ENCODE measurements around the gene PAX3.

Gene PAX3

DNA sequence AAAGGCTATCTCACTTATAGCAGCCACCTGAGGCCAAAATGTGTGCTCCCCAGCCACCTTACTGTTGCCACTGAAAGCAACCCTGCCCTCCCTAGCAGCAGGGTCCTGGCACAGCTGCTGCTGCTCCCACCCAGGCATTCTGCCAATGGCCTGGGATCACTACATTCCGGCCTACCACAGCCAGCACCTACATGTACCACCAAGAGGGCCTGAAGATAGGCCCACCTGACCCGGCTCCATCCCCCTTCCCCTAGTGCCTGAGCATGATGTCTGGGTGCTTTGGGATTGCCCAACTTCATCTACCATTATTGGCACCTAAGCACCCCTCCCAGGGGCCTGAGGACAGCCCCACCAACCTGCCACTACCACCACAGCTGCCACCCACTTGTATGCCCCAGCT is 34.6 kb upstream of the PAX3 start:
- TF ChIP-seq, protein P1, sequence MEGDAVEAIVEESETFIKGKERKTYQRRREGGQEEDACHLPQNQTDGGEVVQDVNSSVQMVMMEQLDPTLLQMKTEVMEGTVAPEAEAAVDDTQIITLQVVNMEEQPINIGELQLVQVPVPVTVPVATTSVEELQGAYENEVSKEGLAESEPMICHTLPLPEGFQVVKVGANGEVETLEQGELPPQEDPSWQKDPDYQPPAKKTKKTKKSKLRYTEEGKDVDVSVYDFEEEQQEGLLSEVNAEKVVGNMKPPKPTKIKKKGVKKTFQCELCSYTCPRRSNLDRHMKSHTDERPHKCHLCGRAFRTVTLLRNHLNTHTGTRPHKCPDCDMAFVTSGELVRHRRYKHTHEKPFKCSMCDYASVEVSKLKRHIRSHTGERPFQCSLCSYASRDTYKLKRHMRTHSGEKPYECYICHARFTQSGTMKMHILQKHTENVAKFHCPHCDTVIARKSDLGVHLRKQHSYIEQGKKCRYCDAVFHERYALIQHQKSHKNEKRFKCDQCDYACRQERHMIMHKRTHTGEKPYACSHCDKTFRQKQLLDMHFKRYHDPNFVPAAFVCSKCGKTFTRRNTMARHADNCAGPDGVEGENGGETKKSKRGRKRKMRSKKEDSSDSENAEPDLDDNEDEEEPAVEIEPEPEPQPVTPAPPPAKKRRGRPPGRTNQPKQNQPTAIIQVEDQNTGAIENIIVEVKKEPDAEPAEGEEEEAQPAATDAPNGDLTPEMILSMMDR (IDR thresholded peaks at IDR 0.05; ENCODE audit: low read depth, low read length), result no peak
- H3K4me3 ChIP-seq (ENCODE audit: low read depth, low read length), result no peak overlapping the region
- in situ Hi-C loops (cut with HindIII; ENCODE audit: low sequenced_read_pairs), result no loop called here
- DNase-seq (ENCODE audit: low read depth, low spot score), result no peak

DNA sequence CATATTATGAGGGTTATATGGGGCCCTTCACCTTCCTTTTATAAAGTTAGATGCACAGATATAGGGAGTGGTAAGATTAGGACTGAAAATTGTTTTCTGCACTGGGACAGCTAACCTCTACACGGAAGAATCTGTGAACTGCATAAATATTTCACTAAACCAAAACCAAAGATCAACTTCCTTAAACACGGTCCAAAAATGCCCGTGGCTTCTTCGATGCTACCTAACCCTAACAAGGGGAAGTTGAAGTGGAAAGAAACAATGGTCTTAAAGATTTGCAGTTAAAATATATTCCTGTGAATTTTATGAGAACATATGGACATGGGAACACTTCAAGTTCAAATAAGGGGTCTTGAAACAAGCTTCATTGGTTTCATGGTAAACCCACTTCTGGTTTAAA is 33.3 kb upstream of the PAX3 start:
- in situ Hi-C loops (cut with HindIII; ENCODE audit: low sequenced_read_pairs), result no loop called here
- no peak for DNase-seq (ENCODE audit: low read depth, low spot score)
- TF ChIP-seq, protein P1 (IDR thresholded peaks at IDR 0.05; ENCODE audit: low read depth, low read length), result no peak
- no peak overlapping the region for H3K4me3 ChIP-seq (ENCODE audit: low read depth, low read length)

DNA sequence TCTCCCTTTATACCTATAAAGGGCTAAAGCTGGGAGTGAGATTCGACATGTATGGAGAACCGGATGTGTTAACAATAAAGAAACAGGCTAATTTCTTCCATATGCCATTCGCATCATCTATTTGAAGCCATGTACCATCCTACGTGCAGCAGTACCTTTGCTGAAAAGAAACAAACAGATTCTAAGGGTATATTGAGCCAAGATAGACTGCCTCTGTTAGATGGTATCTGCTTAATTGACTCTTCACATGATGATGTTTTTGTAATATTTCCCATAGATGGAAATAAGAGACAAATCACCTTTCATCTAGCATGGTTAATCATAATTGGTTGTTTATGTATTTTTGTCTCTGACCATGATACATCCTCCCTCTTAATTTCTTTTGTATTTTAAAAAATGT is 32.1 kb upstream of the PAX3 start:
- DNase-seq (ENCODE audit: low read depth, low spot score), result no peak
- H3K4me3 ChIP-seq (ENCODE audit: low read depth, low read length), result no peak overlapping the region
- TF ChIP-seq, protein P1 (IDR thresholded peaks at IDR 0.05; ENCODE audit: low read depth, low read length), result no peak
- in situ Hi-C loops (cut with HindIII; ENCODE audit: low sequenced_read_pairs), result no loop called here

DNA sequence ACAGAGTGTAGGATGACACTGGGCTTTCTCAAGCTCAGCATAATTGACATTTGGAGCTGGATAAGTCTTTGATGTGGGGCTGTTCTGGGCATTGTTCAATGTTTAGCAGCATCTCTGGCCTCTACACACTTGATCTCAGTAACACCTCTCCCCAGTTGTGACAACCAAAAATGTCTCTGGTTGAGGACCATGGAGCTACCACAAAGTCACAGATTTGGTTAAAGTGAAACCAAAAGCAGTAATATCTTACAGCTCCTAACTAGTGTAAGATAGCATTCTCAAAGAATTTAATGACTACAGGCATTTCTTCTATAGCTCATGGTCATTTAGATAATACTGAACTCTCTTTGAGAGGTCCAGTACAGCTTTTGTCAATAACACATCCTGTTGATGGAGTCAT is 23.4 kb upstream of the PAX3 start:
- TF ChIP-seq, protein P1 (IDR thresholded peaks at IDR 0.05; ENCODE audit: low read depth, low read length), result no peak
- no peak for DNase-seq (ENCODE audit: low read depth, low spot score)
- in situ Hi-C loops (cut with HindIII; ENCODE audit: low sequenced_read_pairs), result loop anchor here (25.0 kb wide), 1 partner anchor 285 kb away; no protein-coding TSS in a partner anchor
- no peak overlapping the region for H3K4me3 ChIP-seq (ENCODE audit: low read depth, low read length)

DNA sequence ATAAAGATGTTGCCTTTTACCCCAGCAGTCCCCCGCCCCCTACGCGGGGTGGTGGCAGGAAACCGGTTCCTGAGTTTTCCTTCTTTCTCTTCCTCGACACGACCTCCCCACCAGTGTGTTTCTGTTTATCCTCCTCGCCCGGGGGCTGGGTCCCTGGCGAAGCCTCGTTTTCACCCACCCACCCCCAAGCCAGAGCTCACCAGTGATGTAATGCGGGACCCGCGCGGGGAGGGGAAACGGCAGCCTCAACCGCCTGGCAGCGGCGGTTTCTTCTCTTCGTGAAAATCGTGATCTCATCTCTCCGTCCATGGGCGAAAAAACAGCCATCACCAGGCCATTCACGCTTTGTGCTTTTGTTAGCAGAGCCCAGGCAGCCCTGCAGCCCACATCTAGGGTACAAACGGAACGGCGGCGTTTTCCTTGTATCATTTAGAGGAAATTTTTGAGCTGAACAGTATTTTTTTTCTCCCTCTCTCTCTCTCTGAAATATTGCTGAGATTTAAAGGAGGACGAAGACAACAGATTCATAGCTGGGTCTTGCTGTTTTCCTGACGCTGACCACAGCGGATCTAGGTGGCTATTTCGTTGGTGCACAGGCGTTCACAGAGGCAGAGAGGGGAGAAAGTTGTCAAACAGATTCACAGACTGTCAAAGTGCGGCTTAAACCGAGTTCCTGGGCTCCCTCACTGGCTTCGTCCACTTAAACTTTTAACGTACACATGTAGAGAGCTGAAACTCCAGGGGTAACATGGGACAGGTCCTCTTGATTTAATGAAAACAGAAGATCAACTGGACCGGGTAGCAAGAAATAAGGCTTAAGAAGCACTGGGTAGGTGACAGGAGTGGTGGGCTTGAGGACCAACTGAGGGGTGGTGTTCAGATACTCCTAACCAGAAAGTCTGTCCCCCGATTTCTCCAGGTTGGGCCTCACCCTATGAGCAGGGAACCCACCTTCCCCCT is 21.9 kb upstream of the PAX3 start:
- in situ Hi-C loops (cut with HindIII; ENCODE audit: low sequenced_read_pairs), result loop anchor here (25.0 kb wide), 1 partner anchor 283 kb away; no protein-coding TSS in a partner anchor
- peak; percentile 31 for DNase-seq (ENCODE audit: low read depth, low spot score)
- TF ChIP-seq, protein P1 (IDR thresholded peaks at IDR 0.05; ENCODE audit: low read depth, low read length), result no peak
- H3K4me3 ChIP-seq (ENCODE audit: low read depth, low read length), result peak overlapping the region; percentile 44

DNA sequence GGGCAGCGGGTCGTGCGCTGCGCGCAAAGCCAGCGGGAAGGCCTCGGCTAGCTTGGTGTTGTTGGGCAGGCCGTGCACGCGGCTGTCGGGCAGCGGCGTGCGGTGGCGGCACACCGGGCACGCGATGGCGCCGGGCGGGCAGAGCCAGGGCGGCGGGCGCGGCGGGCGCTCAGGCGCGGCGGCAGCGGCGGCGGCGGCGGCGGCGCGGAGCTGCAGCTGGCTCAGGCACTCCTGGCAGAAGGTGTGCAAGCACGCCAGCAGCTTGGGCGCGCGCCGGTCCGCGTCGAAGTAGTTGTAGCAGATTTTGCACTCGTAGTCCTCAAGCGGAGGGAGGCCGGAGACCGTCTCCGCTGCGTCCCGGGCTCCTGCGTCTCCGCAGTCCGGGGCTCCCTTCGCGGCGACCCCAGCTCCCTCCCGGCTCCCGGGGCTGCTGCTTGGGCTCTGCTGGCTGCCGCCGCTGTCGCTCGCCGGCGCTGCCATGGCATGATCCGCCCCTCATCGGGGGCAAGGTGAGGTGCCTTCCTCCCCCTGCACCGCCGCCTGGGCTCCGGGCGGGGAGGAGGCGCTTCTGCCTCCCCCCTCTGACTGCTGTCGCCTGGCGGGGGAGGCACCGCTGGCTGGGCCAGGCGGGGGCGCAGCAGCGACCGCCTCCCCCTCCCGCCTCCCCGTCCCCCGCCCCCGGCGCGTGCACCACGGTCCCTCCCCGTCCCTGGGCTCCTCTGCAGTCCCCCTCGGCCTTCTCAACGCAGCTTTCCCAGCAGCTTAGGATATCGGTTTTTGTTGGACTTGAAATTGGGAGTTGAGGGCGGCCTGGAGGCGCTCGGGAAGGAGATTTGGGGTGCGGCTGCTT is 21.0 kb upstream of the PAX3 start:
- TF ChIP-seq, protein P1 (IDR thresholded peaks at IDR 0.05; ENCODE audit: low read depth, low read length), result no peak
- in situ Hi-C loops (cut with HindIII; ENCODE audit: low sequenced_read_pairs), result loop anchor here (25.0 kb wide), 1 partner anchor 283 kb away; no protein-coding TSS in a partner anchor
- no peak for DNase-seq (ENCODE audit: low read depth, low spot score)
- H3K4me3 ChIP-seq (ENCODE audit: low read depth, low read length), result peak overlapping the region; percentile 44

All from astrocyte of the spinal cord (primary cell).